Psoas muscle (tissue), 8 donors: Measurements from ENCODE around the gene HPSE2. TPM values are rescaled to one million over a fixed set of nuclear protein-coding genes. Genes with fewer than 3 reads are reported as not detected.

ENCODE experiments used
- ATAC-seq, 4 donors: fragments of 200-7000 bp; cut with Tn5 transposase; one replicate each; pipeline ENCODE4 v1.9.1; 2020; ENCODE audit warnings: moderate library complexity in 3 of 4, mild to moderate bottlenecking in 2 of 4
- DNase-seq, 2 donors: peaks; one replicate each; pipeline ENCODE4 v3.0.0-alpha.2; 2020
- H3K27ac ChIP-seq: fragments of 200-600 bp; one replicate; pipeline ENCODE4 v1.8.0; 2022
- H3K27me3 ChIP-seq, 3 donors: fragments of 200-600 bp in 1 of 3; one replicate each; pipeline versions ENCODE4 v1.6.1 to v1.8.0; 2013 to 2022; ENCODE audit warnings: low read length in 2 of 3, mild to moderate bottlenecking in 2 of 3, moderate library complexity in 1 of 3; ENCODE audit not compliant: insufficient read depth in 3 of 3
- H3K36me3 ChIP-seq, 2 donors: fragments of 200-600 bp in 1 of 2; one replicate each; pipeline versions ENCODE4 v1.6.1 to v1.8.0; 2013 to 2022; ENCODE audit warnings: low read depth in 1 of 2, mild to moderate bottlenecking in 1 of 2, moderate library complexity in 1 of 2; ENCODE audit not compliant: insufficient read depth in 1 of 2
- H3K4me1 ChIP-seq: fragments of 200-600 bp; one replicate; pipeline ENCODE4 v1.8.0; 2022
- H3K4me3 ChIP-seq: fragments of 200-600 bp; one replicate; pipeline ENCODE4 v1.8.0; 2022; ENCODE audit warnings: mild to moderate bottlenecking
- H3K9me3 ChIP-seq: fragments of 200-600 bp; one replicate; pipeline ENCODE4 v1.8.0; 2022
- WGBS, 3 donors: extraction: QIAGEN DNeasy Blood & Tissue Kit; methylation state at CpG; one replicate each; pipeline versions ENCODE4 v1.1.6 to v1.1.7; 2013; 5-methylcytosine and 5-hydroxymethylcytosine counted together
- intact Hi-C, 2 donors: fragments of 100-400 bp; cut with DNase I; formaldehyde crosslinking; loops; one replicate each; pipeline versions ENCODE4 v1.11.0 to v1.14.2; 2022
- polyA plus RNA-seq, 3 donors: library from polyadenylated mRNA; stranded (reverse); fragments of 200-250 nt; gene quantifications; one replicate each; pipeline ENCODE4 v1.2.3, GENCODE V29; 2013
- total RNA-seq, 4 donors: library from RNA; stranded (reverse); fragmentation: NEBNext Ultra II Directional in 2 of 4; extraction: Animal tissue kit (Norgen Biotek cat#: 25700) in 2 of 4; gene quantifications; one replicate each; pipeline versions ENCODE4 v1.2.1 to v1.2.4, GENCODE V29; 2021 to 2023
- TF ChIP-seq, protein P1 (sequence below): fragments of 200-600 bp; IDR thresholded peaks from one replicate; pipeline ENCODE4 v1.8.0; 2022; ENCODE audit warnings: antibody characterized with exemption
- donor health status: healthy with polysubstance abuse.
- donor health status: DM: no; HTN: no; CAD: no; lungs with moderate emphysema.
- donor health status: Bipolar disorder and iron deficiency.
- donor health status: healthy.
- donor health status: DM: yes; HTN: yes; CAD: no.
- donor health status: DM: no; HTN: no; CAD: no.
- donor health status: DM: no; HTN: no; CAD: no.
- donor health status: DM: yes; HTN: yes; CAD: no.

The HPSE2 gene
- total and polyA plus RNA-seq, 7 donors = 0.01 to 0.17 (median 0.03) TPM; not detected in 4

DNA sequence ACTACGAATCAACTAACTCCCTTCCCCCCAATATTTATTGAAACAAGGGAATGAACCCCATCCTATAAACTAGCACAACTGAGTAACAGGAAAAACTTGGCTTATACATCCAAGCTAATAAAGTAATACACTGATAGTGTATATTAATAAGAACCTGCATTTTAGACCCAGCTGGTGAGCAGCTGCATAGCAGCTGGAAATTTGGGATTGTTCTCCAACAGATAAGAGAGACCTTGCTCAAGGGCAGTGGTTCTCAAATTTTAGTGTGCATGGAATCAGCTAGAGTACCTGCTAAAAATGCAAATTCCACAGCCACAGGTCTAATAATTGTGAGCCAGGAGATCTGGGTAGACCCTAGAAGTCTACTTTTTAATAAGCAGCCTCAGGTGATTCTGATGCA lies 404.3 kb downstream of the HPSE2 start:
- Histone ChIP-seq H3K27me3 (no peaks in the 10 kb centered on the region), H3K4me3 (no peak overlapping the region), H3K9me3 (no peaks in the 10 kb centered on the region), H3K36me3 (no peaks in the 10 kb centered on the region), H3K4me1 (no peaks in the 10 kb centered on the region), H3K27ac (no peak overlapping the region)
- ATAC-seq (no peak), DNase-seq (no peak)
- intact Hi-C loops = no loop called here
- 57 to 67% (median 63%) methylated on average over 1 of the region's 1 CpG for WGBS, 3 donors
- TF ChIP-seq, protein P1, sequence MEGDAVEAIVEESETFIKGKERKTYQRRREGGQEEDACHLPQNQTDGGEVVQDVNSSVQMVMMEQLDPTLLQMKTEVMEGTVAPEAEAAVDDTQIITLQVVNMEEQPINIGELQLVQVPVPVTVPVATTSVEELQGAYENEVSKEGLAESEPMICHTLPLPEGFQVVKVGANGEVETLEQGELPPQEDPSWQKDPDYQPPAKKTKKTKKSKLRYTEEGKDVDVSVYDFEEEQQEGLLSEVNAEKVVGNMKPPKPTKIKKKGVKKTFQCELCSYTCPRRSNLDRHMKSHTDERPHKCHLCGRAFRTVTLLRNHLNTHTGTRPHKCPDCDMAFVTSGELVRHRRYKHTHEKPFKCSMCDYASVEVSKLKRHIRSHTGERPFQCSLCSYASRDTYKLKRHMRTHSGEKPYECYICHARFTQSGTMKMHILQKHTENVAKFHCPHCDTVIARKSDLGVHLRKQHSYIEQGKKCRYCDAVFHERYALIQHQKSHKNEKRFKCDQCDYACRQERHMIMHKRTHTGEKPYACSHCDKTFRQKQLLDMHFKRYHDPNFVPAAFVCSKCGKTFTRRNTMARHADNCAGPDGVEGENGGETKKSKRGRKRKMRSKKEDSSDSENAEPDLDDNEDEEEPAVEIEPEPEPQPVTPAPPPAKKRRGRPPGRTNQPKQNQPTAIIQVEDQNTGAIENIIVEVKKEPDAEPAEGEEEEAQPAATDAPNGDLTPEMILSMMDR = no peak

GRCh38 chr10:98825741-98826140 lies 409.9 kb downstream of the HPSE2 start:
- H3K4me3 ChIP-seq = no peak overlapping the region
- no peak for ATAC-seq
- H3K36me3 ChIP-seq = no peaks in the 10 kb centered on the region
- no peaks in the 10 kb centered on the region for H3K4me1 ChIP-seq
- intact Hi-C loops = no loop called here
- H3K27ac ChIP-seq = no peak overlapping the region
- TF ChIP-seq, protein P1 = no peak
- DNase-seq = no peak
- no peaks in the 10 kb centered on the region for H3K27me3 ChIP-seq
- no peaks in the 10 kb centered on the region for H3K9me3 ChIP-seq

- no peaks in the 10 kb centered on the region for H3K4me1 ChIP-seq
- TF ChIP-seq, protein P1 = no peak
- intact Hi-C loops = no loop called here
- no peaks in the 10 kb centered on the region for H3K36me3 ChIP-seq
- WGBS, 3 donors = 84 to 90% (median 89%) methylated on average over 3 of the region's 3 CpGs
- DNase-seq (no peak), ATAC-seq (no peak)
- no peak overlapping the region for H3K4me3 ChIP-seq
- peaks cover 0 to 2% (median 0%) of the 10 kb centered on the region in 3 donors for H3K27me3 ChIP-seq
- no peaks in the 10 kb centered on the region for H3K9me3 ChIP-seq
- H3K27ac ChIP-seq = no peak overlapping the region
Measured at GRCh38 chr10:98817396-98817795, 418.3 kb downstream of the HPSE2 start.

DNA sequence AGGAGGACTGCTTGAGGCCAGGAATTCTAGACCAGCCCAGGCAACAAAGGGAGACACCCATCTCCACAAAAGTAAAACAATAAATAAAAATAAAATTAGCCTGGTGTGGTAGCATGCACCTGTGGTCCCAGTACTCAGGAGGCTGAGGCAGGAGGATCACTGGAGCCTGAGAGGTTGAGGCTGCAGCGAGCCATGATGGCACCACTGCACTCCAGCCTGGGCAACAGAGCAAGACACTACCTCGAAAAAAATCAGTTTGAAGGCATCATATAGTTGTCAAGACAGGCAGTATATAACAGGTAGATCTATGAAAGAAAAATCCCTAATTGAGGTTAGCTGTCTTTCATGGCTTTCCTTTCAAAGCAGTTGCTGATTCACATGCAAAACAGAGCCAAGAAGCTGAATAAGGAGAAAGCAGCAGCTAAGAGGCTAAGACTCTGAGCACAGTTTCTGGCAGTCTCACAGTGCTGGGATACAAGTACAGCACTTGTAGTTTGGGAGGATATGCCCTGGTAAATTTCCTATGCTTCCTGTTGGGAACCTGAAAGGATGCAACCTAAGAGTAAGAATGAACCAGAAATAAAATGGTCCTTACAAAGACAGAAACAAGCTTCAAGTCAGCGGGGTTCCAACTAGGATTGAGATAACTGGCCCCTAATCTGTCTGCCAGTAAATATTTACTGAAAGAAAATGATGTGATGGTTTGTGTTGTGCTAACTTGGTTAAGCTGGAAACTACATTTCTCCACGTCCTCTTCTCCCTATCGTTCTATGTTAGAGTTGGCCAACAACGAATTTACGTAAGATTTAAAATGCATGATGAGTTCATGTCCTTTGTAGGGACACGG lies 420.4 kb downstream of the HPSE2 start:
- no peak overlapping the region for H3K27ac ChIP-seq
- ATAC-seq (no peak), DNase-seq (no peak)
- H3K4me3 ChIP-seq = no peak overlapping the region
- H3K27me3 ChIP-seq = peaks cover 0 to 3% (median 0%) of the 10 kb centered on the region in 3 donors
- TF ChIP-seq, protein P1 = no peak
- 71 to 72% (median 72%) methylated on average over 8 of the region's 8 CpGs for WGBS, 3 donors
- H3K9me3 ChIP-seq = no peaks in the 10 kb centered on the region
- H3K4me1 ChIP-seq = no peaks in the 10 kb centered on the region
- intact Hi-C loops = no loop called here
- no peaks in the 10 kb centered on the region for H3K36me3 ChIP-seq
